ENCODE results near the gene ACVR2A.

ACVR2A gene

DNA sequence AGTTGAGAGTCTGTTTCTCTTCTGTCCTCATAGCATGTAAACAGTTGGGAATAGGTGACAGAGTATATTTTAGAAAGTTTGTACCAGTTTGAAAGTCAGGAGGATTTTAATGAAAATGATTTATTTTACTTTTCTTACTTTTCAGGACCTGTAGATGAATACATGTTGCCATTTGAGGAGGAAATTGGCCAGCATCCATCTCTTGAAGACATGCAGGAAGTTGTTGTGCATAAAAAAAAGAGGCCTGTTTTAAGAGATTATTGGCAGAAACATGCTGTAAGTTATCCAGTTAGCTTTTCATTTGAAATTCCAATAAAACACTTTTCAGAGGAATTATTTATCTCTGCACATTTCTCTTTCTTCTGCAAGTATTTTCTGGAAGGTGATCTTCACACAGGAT lies 81.1 kb downstream of the ACVR2A start:
- no peaks in the 10 kb centered on the region for H3K4me1 ChIP-seq (ENCODE audit: control insufficient read depth, insufficient read depth, low read length)
- peaks cover 10% of the 10 kb centered on the region for H3K36me3 ChIP-seq (ENCODE audit: control insufficient read depth, insufficient read depth, low read length)
- no peak overlapping the region for H3K9ac ChIP-seq (ENCODE audit: low read length)
- H3K27ac ChIP-seq (ENCODE audit: low read depth, low read length) = no peak overlapping the region
- no peak overlapping the region for H3K4me3 ChIP-seq (ENCODE audit: low read depth, low read length)
- no peaks in the 10 kb centered on the region for H3K9me3 ChIP-seq (ENCODE audit: control insufficient read depth, insufficient read depth, low read depth, low read length)
- H3K27me3 ChIP-seq (ENCODE audit: control insufficient read depth, insufficient read depth, low read length) = no peaks in the 10 kb centered on the region

DNA sequence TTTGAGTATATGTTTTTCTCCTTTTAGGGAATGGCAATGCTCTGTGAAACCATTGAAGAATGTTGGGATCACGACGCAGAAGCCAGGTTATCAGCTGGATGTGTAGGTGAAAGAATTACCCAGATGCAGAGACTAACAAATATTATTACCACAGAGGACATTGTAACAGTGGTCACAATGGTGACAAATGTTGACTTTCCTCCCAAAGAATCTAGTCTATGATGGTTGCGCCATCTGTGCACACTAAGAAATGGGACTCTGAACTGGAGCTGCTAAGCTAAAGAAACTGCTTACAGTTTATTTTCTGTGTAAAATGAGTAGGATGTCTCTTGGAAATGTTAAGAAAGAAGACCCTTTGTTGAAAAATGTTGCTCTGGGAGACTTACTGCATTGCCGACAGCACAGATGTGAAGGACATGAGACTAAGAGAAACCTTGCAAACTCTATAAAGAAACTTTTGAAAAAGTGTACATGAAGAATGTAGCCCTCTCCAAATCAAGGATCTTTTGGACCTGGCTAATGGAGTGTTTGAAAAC lies 82.3 kb downstream of the ACVR2A start:
- H3K4me3 ChIP-seq (ENCODE audit: low read depth, low read length) = no peak overlapping the region
- no peak overlapping the region for H3K27ac ChIP-seq (ENCODE audit: low read depth, low read length)
- H3K9me3 ChIP-seq (ENCODE audit: control insufficient read depth, insufficient read depth, low read depth, low read length) = no peaks in the 10 kb centered on the region
- H3K36me3 ChIP-seq (ENCODE audit: control insufficient read depth, insufficient read depth, low read length) = peaks cover 10% of the 10 kb centered on the region
- no peaks in the 10 kb centered on the region for H3K4me1 ChIP-seq (ENCODE audit: control insufficient read depth, insufficient read depth, low read length)
- no peak overlapping the region for H3K9ac ChIP-seq (ENCODE audit: low read length)
- H3K27me3 ChIP-seq (ENCODE audit: control insufficient read depth, insufficient read depth, low read length) = no peaks in the 10 kb centered on the region

DNA sequence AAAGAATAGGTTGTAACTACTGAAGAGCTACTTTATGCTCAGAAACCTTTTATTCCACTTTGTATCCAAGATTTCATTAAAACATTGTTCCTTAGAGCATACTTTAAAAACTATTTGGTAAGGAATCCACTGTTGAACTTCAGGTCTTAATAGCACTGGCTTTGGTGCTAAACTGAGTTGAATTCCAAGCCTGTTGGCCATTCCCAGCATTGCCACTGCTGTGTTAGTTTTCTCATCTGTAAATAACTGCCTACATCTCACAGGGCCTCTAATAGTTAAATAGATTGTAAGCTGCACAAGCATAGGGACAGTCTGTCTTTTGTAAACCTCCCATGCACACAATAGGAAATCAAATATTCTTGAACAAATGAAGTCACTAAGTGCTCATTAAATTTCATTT lies 89.1 kb downstream of the ACVR2A start:
- Histone ChIP-seq H3K4me1 (ENCODE audit: control insufficient read depth, insufficient read depth, low read length) (no peaks in the 10 kb centered on the region), H3K9me3 (ENCODE audit: control insufficient read depth, insufficient read depth, low read depth, low read length) (no peaks in the 10 kb centered on the region), H3K27ac (ENCODE audit: low read depth, low read length) (no peak overlapping the region), H3K27me3 (ENCODE audit: control insufficient read depth, insufficient read depth, low read length) (no peaks in the 10 kb centered on the region), H3K9ac (ENCODE audit: low read length) (no peak overlapping the region), H3K4me3 (ENCODE audit: low read depth, low read length) (no peak overlapping the region), H3K36me3 (ENCODE audit: control insufficient read depth, insufficient read depth, low read length) (peaks cover 42% of the 10 kb centered on the region)

- Histone ChIP-seq H3K4me3 (ENCODE audit: low read depth, low read length) (no peak overlapping the region), H3K27ac (ENCODE audit: low read depth, low read length) (no peak overlapping the region), H3K9me3 (ENCODE audit: control insufficient read depth, insufficient read depth, low read depth, low read length) (no peaks in the 10 kb centered on the region), H3K4me1 (ENCODE audit: control insufficient read depth, insufficient read depth, low read length) (no peaks in the 10 kb centered on the region), H3K9ac (ENCODE audit: low read length) (no peak overlapping the region), H3K27me3 (ENCODE audit: control insufficient read depth, insufficient read depth, low read length) (no peaks in the 10 kb centered on the region), H3K36me3 (ENCODE audit: control insufficient read depth, insufficient read depth, low read length) (peaks cover 42% of the 10 kb centered on the region)
Measured at GRCh38 chr2:147934881-147935620, 90.2 kb downstream of the ACVR2A start.

- Histone ChIP-seq H3K36me3 (ENCODE audit: control insufficient read depth, insufficient read depth, low read length) (peaks cover 45% of the 10 kb centered on the region), H3K9me3 (ENCODE audit: control insufficient read depth, insufficient read depth, low read depth, low read length) (no peaks in the 10 kb centered on the region), H3K27me3 (ENCODE audit: control insufficient read depth, insufficient read depth, low read length) (no peaks in the 10 kb centered on the region), H3K9ac (ENCODE audit: low read length) (no peak overlapping the region), H3K4me1 (ENCODE audit: control insufficient read depth, insufficient read depth, low read length) (no peaks in the 10 kb centered on the region), H3K27ac (ENCODE audit: low read depth, low read length) (no peak overlapping the region), H3K4me3 (ENCODE audit: low read depth, low read length) (no peak overlapping the region)
Measured at GRCh38 chr2:147937744-147938349, 93.0 kb downstream of the ACVR2A start.

- Histone ChIP-seq H3K36me3 (ENCODE audit: control insufficient read depth, insufficient read depth, low read length) (peaks cover 48% of the 10 kb centered on the region), H3K4me3 (ENCODE audit: low read depth, low read length) (no peak overlapping the region), H3K4me1 (ENCODE audit: control insufficient read depth, insufficient read depth, low read length) (no peaks in the 10 kb centered on the region), H3K9ac (ENCODE audit: low read length) (no peak overlapping the region), H3K27ac (ENCODE audit: low read depth, low read length) (no peak overlapping the region), H3K9me3 (ENCODE audit: control insufficient read depth, insufficient read depth, low read depth, low read length) (no peaks in the 10 kb centered on the region), H3K27me3 (ENCODE audit: control insufficient read depth, insufficient read depth, low read length) (no peaks in the 10 kb centered on the region)
Measured at GRCh38 chr2:147939313-147939712, 94.5 kb downstream of the ACVR2A start.

- no peaks in the 10 kb centered on the region for H3K4me1 ChIP-seq (ENCODE audit: control insufficient read depth, insufficient read depth, low read length)
- H3K27ac ChIP-seq (ENCODE audit: low read depth, low read length) = no peak overlapping the region
- no peak overlapping the region for H3K4me3 ChIP-seq (ENCODE audit: low read depth, low read length)
- H3K9me3 ChIP-seq (ENCODE audit: control insufficient read depth, insufficient read depth, low read depth, low read length) = no peaks in the 10 kb centered on the region
- no peak overlapping the region for H3K9ac ChIP-seq (ENCODE audit: low read length)
- peaks cover 22% of the 10 kb centered on the region for H3K36me3 ChIP-seq (ENCODE audit: control insufficient read depth, insufficient read depth, low read length)
- no peaks in the 10 kb centered on the region for H3K27me3 ChIP-seq (ENCODE audit: control insufficient read depth, insufficient read depth, low read length)
Measured at GRCh38 chr2:147945660-147946059, 100.8 kb downstream of the ACVR2A start.

GRCh38 chr2:147952118-147952517 lies 107.3 kb downstream of the ACVR2A start:
- Histone ChIP-seq H3K9ac (ENCODE audit: low read length) (no peak overlapping the region), H3K36me3 (ENCODE audit: control insufficient read depth, insufficient read depth, low read length) (peaks cover 19% of the 10 kb centered on the region), H3K27ac (ENCODE audit: low read depth, low read length) (no peak overlapping the region)

DNA sequence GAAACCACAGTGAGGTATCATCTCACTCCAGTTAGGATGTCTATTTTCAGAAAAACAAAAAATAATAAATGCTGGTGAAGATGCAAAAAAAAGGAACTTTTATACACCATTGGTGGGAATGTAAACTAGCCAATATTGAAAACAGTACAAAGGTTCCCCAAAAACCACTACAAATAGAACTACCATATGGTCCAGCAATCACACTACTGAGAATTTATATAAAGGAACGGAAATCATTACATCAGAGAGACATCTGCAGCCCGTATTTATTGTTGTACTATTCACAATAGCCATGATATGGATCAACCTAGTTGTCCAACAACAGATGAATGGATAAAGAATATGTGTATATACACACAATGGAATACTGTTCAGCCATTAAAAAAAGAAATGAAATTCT lies 123.7 kb downstream of the ACVR2A start:
- Histone ChIP-seq H3K27ac (ENCODE audit: low read depth, low read length) (no peak overlapping the region), H3K36me3 (ENCODE audit: control insufficient read depth, insufficient read depth, low read length) (peaks cover 15% of the 10 kb centered on the region), H3K27me3 (ENCODE audit: control insufficient read depth, insufficient read depth, low read length) (no peaks in the 10 kb centered on the region), H3K4me3 (ENCODE audit: low read depth, low read length) (no peak overlapping the region), H3K4me1 (ENCODE audit: control insufficient read depth, insufficient read depth, low read length) (no peaks in the 10 kb centered on the region), H3K9me3 (ENCODE audit: control insufficient read depth, insufficient read depth, low read depth, low read length) (peaks cover 3% of the 10 kb centered on the region; the same call in 1 of the 2 replicates), H3K9ac (ENCODE audit: low read length) (no peak overlapping the region)

More at GRCh38 chr2:147952118-147952517, 107.3 kb downstream of the ACVR2A start:
- Histone ChIP-seq H3K4me1 (ENCODE audit: control insufficient read depth, insufficient read depth, low read length) (no peaks in the 10 kb centered on the region), H3K4me3 (ENCODE audit: low read depth, low read length) (no peak overlapping the region), H3K27me3 (ENCODE audit: control insufficient read depth, insufficient read depth, low read length) (no peaks in the 10 kb centered on the region), H3K9me3 (ENCODE audit: control insufficient read depth, insufficient read depth, low read depth, low read length) (no peaks in the 10 kb centered on the region)

- no peak overlapping the region for H3K9ac ChIP-seq (ENCODE audit: low read length)
- no peak overlapping the region for H3K27ac ChIP-seq (ENCODE audit: low read depth, low read length)
- H3K4me3 ChIP-seq (ENCODE audit: low read depth, low read length) = no peak overlapping the region
- no peaks in the 10 kb centered on the region for H3K4me1 ChIP-seq (ENCODE audit: control insufficient read depth, insufficient read depth, low read length)
- H3K9me3 ChIP-seq (ENCODE audit: control insufficient read depth, insufficient read depth, low read depth, low read length) = no peaks in the 10 kb centered on the region; the same call in 1 of the 2 replicates
- H3K27me3 ChIP-seq (ENCODE audit: control insufficient read depth, insufficient read depth, low read length) = no peaks in the 10 kb centered on the region
- H3K36me3 ChIP-seq (ENCODE audit: control insufficient read depth, insufficient read depth, low read length) = peaks cover 10% of the 10 kb centered on the region
Measured at GRCh38 chr2:147976102-147976501, 131.3 kb downstream of the ACVR2A start.

DNA sequence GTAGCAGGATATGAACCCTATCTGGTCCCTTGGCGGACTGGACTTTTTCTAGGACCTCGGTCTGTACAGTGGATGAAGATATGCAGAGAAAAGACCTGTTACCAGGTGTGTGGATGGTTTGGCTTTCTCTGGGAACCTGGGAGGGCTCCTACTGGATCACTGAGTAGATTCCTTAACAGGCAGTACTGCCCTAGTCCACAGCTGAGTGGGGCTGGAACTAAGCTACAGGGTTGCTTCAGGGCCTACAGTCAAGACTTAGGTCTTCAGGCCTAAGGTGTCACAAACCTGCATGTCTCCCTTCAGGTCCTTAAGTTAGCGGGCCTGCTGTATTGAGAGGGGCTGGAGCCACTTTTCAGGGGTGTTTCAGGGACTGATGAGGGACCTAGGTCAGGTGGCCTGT lies 132.8 kb downstream of the ACVR2A start:
- peaks cover 5% of the 10 kb centered on the region; the same call in 1 of the 2 replicates for H3K36me3 ChIP-seq (ENCODE audit: control insufficient read depth, insufficient read depth, low read length)
- no peak overlapping the region for H3K4me3 ChIP-seq (ENCODE audit: low read depth, low read length)
- H3K27ac ChIP-seq (ENCODE audit: low read depth, low read length) = no peak overlapping the region
- no peaks in the 10 kb centered on the region for H3K27me3 ChIP-seq (ENCODE audit: control insufficient read depth, insufficient read depth, low read length)
- H3K4me1 ChIP-seq (ENCODE audit: control insufficient read depth, insufficient read depth, low read length) = no peaks in the 10 kb centered on the region
- no peak overlapping the region for H3K9ac ChIP-seq (ENCODE audit: low read length)
- no peaks in the 10 kb centered on the region; the same call in 1 of the 2 replicates for H3K9me3 ChIP-seq (ENCODE audit: control insufficient read depth, insufficient read depth, low read depth, low read length)

All from HUES6 (cell line).